ENCODE data around the gene PSME2. TPM values are rescaled to one million over a fixed set of nuclear protein-coding genes. Genes with fewer than 3 reads are reported as not detected.

PSME2 gene
- total and polyA plus RNA-seq, 10 of the 15 experiments (the other 5 are each of a cell fraction or from before 2014, with no cell fraction given): 510 to 3,542 (median 913) TPM

- Histone ChIP-seq H3K9me3 (replicated peaks; ENCODE audit: control insufficient read depth, insufficient read depth, low read length) (no peaks in the 10 kb centered on the region), H3K4me1 (ENCODE audit: control insufficient read depth, insufficient read depth, low read length) (peaks cover 24% of the 10 kb centered on the region), H3K36me3 (ENCODE audit: control insufficient read depth in 2 of 2, insufficient read depth in 2 of 2, low read length in 1 of 2) (peaks cover 5 to 28% of the 10 kb centered on the region in 2 experiments), H3K79me2 (ENCODE audit: control insufficient read depth, insufficient read depth, low read length) (peaks cover 70% of the 10 kb centered on the region), H2AFZ (ENCODE audit: control insufficient read depth, low read depth, low read length) (no peak overlapping the region), H3K4me3 (no peak overlapping the region), H3K27me3 (replicated peaks in 1 of 2; ENCODE audit: control insufficient read depth in 2 of 2, insufficient read depth in 2 of 2, low read length in 1 of 2) (no peaks in the 10 kb centered on the region), H3K9ac (ENCODE audit: control insufficient read depth, insufficient read depth, low read length) (no peak overlapping the region), H4K20me1 (ENCODE audit: control insufficient read depth, insufficient read depth) (no peaks in the 10 kb centered on the region), H3K27ac (ENCODE audit: control insufficient read depth, insufficient read depth) (no peak overlapping the region; the same call in 1 of the 2 replicates), H3K4me2 (ENCODE audit: control insufficient read depth, insufficient read depth) (peak overlapping the region; percentile 77)
- ChIA-PET CTCF (interaction anchor here (1.0 to 1.4 kb wide), 3 partner anchors 17 to 70 kb away, joined by 3 to 7 read pairs (median 5); partner anchors contain the start of genes CHMP4A and IRF9), SMC1A (ENCODE audit: uncharacterized antibody, unreplicated experiment) (interaction anchor here (0.6 to 1.5 kb wide), 4 partner anchors 18 to 35 kb away, joined by 3 to 6 read pairs (median 4); partner anchors contain the start of gene IRF9), RAD21 (ENCODE audit: unreplicated experiment) (interaction anchor here (0.8 to 0.9 kb wide), 2 partner anchors 29 to 35 kb away, joined by 4 to 5 read pairs; partner anchors contain the start of genes DCAF11 and NRL), POLR2A (interaction anchor here (1.0 to 2.3 kb wide), 6 partner anchors 8 to 49 kb away, joined by 3 to 10 read pairs (median 5); partner anchors contain the start of genes IRF9, PCK2 and PSME1)
- in situ Hi-C loops (cut with MboI): no loop called here
- intact Hi-C loops (cut with micrococcal nuclease; ENCODE audit: unreplicated experiment): no loop called here
- 50% methylated on average over 2 of the region's 2 CpGs for WGBS (ENCODE audit: insufficient coverage, insufficient replicate concordance, low lambda C conversion rate, missing lambda C conversion rate)
- FAIRE-seq (no peak), ATAC-seq (no peak), DNase-seq (ENCODE audit: low read depth, low spot score) (no peak)
- BruUV-seq (replicated peaks): no TSS peak
- TF ChIP-seq NR2C1 (IDR thresholded peaks at IDR 0.05): no peak
Observed at GRCh38 chr14:24143511-24143910, 2.9 kb downstream of the PSME2 start.

GRCh38 chr14:24141097-24141880 is 5.1 kb downstream of the PSME2 start, which contains the start of gene EMC9:
EMC9 (minus strand) TSS chr14:24141591; CDS start chr14:24141304, 287 bp downstream.
- Histone ChIP-seq H3K27me3 (replicated peaks in 1 of 2; ENCODE audit: control insufficient read depth in 2 of 2, insufficient read depth in 2 of 2, low read length in 1 of 2) (no peaks in the 10 kb centered on the region), H3K4me1 (ENCODE audit: control insufficient read depth, insufficient read depth, low read length) (peaks cover 40% of the 10 kb centered on the region), H3K79me2 (ENCODE audit: control insufficient read depth, insufficient read depth, low read length) (peaks cover 79% of the 10 kb centered on the region), H4K20me1 (ENCODE audit: control insufficient read depth, insufficient read depth) (no peaks in the 10 kb centered on the region), H3K36me3 (ENCODE audit: control insufficient read depth in 2 of 2, insufficient read depth in 2 of 2, low read length in 1 of 2) (peaks cover 12 to 33% of the 10 kb centered on the region in 2 experiments), H3K27ac (ENCODE audit: control insufficient read depth, insufficient read depth) (peak within 1 kb of the TSS; percentile 93), H3K9me3 (replicated peaks; ENCODE audit: control insufficient read depth, insufficient read depth, low read length) (no peaks in the 10 kb centered on the region), H3K4me3 (peak within 1 kb of the TSS; percentile 94), H2AFZ (ENCODE audit: control insufficient read depth, low read depth, low read length) (peak within 1 kb of the TSS; percentile 62), H3K9ac (ENCODE audit: control insufficient read depth, insufficient read depth, low read length) (peak within 1 kb of the TSS; percentile 94), H3K4me2 (ENCODE audit: control insufficient read depth, insufficient read depth) (peak within 1 kb of the TSS; percentile 96)
- in situ Hi-C loops (cut with MboI): no loop called here
- intact Hi-C loops (cut with micrococcal nuclease; ENCODE audit: unreplicated experiment): loop anchor here (1.0 kb wide), 1 partner anchor 27 kb away; the partner anchor contains the start of genes DCAF11 and NRL
- CTCF ChIA-PET: interaction anchor here (0.7 to 1.7 kb wide), 7 partner anchors 20 to 582 kb away, joined by 4 to 13 read pairs (median 6); partner anchors contain the start of genes DCAF11, IRF9, NRL and TINF2
- no TSS peak for BruUV-seq (replicated peaks)
- RAD21 ChIA-PET (ENCODE audit: unreplicated experiment): interaction anchor here (0.6 to 6.8 kb wide), 8 partner anchors 19 to 764 kb away, joined by 3 to 69 read pairs (median 6); partner anchors contain the start of genes DCAF11, IRF9, MDP1 and NRL
- POLR2A ChIA-PET: interaction anchor here (0.7 to 11.6 kb wide), 11 partner anchors 9 to 130 kb away, joined by 3 to 276 read pairs (median 3); partner anchors contain the start of genes DCAF11, IRF9, NRL and PCK2
- peak; percentile 97 for DNase-seq (ENCODE audit: low read depth, low spot score)
- WGBS (ENCODE audit: insufficient coverage, insufficient replicate concordance, low lambda C conversion rate, missing lambda C conversion rate): under 1% methylated on average over 63 of the region's 65 CpGs
- peak; percentile 92 for ATAC-seq
- FAIRE-seq: peak; percentile 35
- SMC1A ChIA-PET (ENCODE audit: uncharacterized antibody, unreplicated experiment): interaction anchor here (0.6 to 2.2 kb wide), 7 partner anchors 19 to 56 kb away, joined by 3 to 8 read pairs (median 3); partner anchors contain the start of gene IRF9
- TF ChIP-seq BRCA1 (IDR thresholded peaks at IDR 0.05; ENCODE audit: low read depth, low read length) (no peak), YBX1 (IDR thresholded peaks at IDR 0.05) (no peak), CREM (IDR thresholded peaks at IDR 0.05; ENCODE audit: low read depth) (peak; percentile 47), SMAD5 (IDR thresholded peaks at IDR 0.05; ENCODE audit: low read depth) (peak; percentile 58; the same call in 1 of the 2 replicates), NBN (IDR thresholded peaks at IDR 0.05) (peak; percentile 55; the same call in 1 of the 2 replicates), ZNF207 (IDR thresholded peaks at IDR 0.05; ENCODE audit: borderline replicate concordance) (no peak), ZBTB33 (IDR thresholded peaks at IDR 0.05) (no peak), TCF3 (IDR thresholded peaks at IDR 0.05; ENCODE audit: borderline replicate concordance, insufficient read depth, low read depth, low read length) (peak; percentile 79; the same call in 1 of the 2 replicates), BHLHE40 (IDR thresholded peaks at IDR 0.05; ENCODE audit: borderline replicate concordance in 1 of 2, low read depth in 2 of 2, low read length in 1 of 2) (peak in 1 of 2 experiments; percentile 46; a peak in 2 of 4 replicates), EED (IDR thresholded peaks at IDR 0.05; ENCODE audit: low read depth) (no peak), CBFB (IDR thresholded peaks at IDR 0.05; ENCODE audit: low read depth) (peak; percentile 48; the same call in 1 of the 2 replicates), BACH1 (IDR thresholded peaks at IDR 0.05; ENCODE audit: borderline replicate concordance) (peak; percentile 20; the same call in 1 of the 2 replicates), CHD2 (IDR thresholded peaks at IDR 0.05; ENCODE audit: borderline replicate concordance, low read depth, low read length) (peak; percentile 85; the same call in 1 of the 2 replicates)
